Renal cortex interstitium (tissue), 11 donors: ENCODE data around the gene C16orf78. TPM values are rescaled to one million over a fixed set of nuclear protein-coding genes. Genes with fewer than 3 reads are reported as not detected.

ENCODE experiments used
- DNase-seq, 11 donors: peaks; one replicate each; pipeline ENCODE4 v3.0.0-alpha.2; 2013; ENCODE audit warnings: low read depth in 9 of 11, low spot score in 4 of 11; ENCODE audit errors: extremely low read depth in 1 of 11
- polyA plus RNA-seq, 3 donors: library from polyadenylated mRNA; unstranded; fragments of 120-200 nt; gene quantifications; one replicate each; pipeline ENCODE4 v1.2.1, GENCODE V29; 2013; ENCODE audit not compliant: insufficient read length in 3 of 3

Gene C16orf78
- polyA plus RNA-seq, 3 donors = not detected

DNA sequence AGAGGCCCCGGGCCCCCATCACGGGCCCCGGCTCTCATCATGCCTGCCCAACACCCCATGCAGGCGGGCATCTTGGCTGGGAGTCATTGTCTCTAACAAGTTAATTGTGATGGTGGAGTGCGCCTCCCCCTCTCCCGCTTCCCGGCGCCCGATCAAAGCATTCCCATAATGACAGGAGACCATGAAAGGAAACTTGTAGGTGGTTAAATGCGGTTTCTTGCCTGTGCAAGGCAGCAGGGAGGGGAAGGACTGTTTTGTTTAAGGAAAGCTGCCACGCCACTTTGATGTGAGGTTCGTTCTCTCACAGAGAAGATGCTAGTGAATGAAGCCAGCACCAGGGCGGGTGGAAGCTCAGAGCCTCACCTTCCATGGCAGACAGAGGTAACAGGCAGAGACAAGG lies 45.4 kb downstream of the C16orf78 start:
- DNase-seq = peak in 4 of 11 donors; percentile 43 to 52 (median 50)

DNA sequence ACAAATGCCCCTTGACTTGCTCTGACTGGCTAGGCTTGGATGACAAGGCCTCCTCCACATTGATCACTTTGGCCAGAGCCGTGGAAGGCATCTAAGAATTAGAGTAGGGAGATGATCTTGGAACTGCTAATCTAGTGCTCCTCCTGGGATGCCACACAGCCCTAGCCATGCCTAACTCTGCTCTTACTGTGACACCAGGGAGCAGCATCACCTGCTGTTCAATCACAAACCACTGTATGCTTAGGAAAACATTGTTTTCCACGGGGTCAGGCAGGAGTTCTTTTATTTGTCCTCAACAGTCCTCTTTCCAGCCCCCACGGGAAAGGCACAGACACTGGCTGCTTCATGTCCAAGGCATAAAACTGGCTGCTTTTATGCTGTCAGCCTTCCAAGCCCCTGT lies 46.3 kb downstream of the C16orf78 start:
- no peak for DNase-seq

DNA sequence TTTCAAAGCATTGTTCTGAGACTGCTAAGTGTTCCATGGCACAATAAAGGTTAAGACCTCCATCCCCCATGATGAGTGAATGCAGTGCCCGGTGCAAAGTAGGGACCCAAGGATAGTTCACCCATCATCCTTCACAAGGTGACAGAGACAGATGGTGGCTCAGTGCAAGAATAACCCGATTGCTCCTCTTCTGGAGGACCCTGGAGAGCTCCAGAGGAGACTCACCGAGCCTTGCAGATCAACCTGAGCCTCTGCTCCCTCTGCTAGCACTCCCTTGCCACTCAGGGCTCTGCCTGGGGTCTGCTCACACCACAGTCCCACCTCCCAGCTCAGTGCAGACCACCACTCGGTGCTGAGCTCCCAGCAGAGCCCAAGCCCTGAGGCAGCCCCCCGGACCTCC lies 49.3 kb downstream of the C16orf78 start:
- no peak for DNase-seq

DNA sequence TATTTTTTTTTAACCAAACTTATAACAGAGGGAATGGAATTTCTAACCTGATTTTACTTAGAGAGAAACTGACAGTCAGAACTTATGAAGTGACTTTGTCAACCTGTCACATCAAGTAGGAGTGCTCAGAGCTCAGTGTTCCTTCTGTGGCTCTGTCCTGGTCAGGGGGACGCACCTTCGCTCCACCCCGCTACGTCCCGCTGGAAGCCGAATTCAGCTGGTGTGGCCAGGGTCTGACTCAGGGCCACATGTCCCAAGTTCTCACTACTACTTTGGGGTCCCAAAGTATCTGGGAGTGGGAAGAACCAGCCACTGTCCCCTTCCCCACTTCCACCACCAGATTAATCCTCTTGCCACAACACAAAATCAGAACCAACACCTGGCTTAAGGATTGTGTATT lies 51.4 kb downstream of the C16orf78 start:
- DNase-seq = no peak

DNA sequence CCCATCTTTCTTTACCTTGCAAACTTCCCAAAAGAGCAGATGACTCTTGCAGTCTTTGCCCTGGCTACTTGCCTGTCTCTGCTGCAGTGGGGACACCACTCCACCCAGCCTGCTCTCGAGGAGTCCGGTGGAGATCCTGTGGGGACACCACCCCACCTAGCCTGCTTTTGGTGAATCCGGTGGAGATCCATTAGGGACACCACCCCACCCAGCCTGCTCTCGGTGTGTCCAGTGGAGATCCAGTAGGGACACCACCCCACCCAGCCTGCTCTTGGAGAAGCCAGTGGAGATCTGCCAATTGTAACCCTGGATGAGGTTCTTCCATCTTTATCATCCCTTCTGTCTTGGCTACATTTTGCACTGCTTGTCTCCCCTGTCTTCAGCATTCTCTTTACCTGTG lies 54.2 kb downstream of the C16orf78 start:
- no peak for DNase-seq

DNA sequence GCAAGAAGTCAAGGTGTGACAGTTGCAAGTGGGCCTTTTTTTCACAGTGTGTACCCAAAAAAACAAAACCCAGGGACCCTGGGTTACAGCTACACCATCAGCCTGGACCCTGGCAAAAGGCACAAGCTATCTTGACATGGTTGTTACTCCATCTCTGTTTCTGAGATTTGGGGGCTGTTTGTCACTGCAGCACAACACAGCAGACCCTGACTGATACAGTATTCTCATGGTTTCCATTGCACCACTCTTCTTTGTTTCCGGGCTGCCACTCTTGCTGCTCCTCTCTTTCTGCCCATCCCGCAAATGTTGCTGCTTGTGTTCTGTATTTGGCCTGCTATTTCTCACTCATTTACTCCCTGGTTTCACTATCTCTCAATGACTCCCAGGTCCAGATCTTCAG lies 55.2 kb downstream of the C16orf78 start:
- DNase-seq = no peak

DNA sequence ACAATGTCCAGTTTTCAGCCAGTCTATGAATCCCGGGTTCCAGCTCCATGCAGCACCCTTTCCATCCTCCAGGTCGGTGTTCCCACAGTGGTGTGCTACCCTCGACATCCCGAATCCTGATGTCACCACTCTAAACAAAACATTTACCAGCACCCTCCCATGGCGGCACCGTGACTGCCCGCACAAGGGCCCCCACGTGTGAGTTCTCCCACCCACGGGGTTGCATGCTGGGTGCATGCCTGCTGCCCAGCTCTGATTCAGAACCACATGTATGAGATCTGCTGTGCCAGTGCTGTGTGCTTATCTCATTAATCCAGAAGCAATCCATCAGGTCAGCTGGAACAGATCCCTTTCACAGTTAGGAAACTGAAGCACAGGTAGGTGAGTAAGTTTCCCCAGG lies 57.4 kb downstream of the C16orf78 start:
- no peak for DNase-seq

DNA sequence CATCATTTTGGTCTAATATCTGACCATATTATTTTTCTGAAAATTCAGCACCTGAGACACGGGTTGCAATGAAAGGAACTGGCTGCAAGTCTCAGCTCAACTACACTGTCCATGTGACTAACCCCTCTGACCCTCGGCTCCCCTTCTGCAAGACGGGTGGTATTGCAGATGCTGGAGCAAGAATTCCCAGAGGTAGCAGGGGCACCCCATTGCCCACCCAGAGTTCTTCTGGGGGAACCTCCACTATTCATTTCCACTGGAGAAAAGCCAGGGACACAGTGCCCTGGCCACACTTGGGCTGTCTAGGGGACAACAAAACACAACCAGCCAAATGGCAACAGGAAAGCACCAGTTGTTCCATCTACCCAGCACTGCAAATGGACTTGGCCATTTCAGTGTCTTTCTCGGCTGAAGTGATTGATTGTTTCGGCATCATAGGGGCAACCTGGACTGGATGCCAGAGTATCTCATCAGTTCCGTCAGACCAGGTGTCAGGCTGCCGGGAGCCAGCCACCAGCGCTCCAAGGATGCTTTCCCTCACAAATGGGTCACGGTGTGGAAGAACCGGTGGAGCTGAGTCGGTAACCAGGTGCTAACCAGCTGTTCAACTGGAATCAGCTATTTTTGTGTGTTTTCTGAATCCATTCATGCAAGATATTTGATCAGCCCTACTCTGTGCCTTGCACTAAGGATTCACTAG lies 58.1 kb downstream of the C16orf78 start:
- no peak for DNase-seq

DNA sequence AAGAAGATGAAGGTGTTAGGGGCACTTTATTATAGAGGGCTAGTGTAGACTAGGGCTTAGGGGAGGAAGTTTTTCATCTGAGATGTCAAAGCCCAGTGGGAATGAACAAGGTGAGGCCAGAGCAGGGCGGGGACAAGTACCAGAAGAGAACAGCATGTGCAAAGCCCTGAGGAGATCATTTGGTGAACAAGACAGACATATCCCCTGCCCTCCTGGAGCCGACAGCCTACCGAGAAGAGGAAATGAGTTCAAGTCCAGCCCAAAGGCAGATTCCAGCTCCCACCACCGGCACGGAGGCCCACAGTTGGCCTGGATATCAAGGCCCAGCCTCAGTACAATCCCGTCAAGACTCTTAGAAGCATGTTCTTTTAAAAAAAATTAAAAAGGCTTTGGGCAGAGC lies 61.1 kb downstream of the C16orf78 start:
- DNase-seq = no peak

DNA sequence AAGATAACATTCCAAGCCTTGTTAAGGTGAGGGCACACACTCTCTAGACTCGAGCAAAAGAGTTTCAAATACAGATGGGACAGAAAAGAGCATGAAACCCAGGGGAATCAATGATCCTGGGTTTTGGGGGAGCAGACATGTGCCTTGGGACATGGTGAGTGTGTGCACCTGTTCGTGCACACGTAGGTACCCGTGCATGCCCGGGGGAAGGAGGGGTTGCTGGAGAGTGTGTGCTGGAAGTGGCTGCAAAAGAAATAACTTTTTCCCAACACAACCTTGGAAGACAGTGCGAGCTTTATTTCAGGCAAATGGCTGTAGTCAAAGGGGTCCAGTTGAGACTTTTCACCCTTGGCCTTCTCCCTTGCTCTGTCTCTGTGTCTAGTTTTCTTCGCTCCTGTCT lies 62.6 kb downstream of the C16orf78 start:
- DNase-seq = no peak

DNA sequence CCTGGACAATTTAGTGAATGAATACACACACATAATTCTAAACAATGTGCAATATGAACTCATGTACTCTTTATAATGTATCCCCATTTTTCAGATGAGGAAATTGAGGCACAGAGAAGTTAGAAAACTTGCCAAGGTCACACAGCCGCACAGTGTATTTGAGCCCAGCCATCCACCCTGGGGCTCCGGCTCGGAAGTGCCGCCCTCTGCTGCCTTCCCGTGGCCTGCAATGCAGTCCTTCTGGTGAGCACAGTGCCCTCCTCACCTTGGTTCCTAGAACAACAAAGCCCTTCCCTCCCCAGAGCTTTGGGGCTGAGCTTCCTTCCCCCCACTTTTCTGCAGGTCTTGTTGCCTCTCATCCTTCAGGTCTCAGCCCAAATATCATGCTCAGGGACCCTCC lies 63.7 kb downstream of the C16orf78 start:
- DNase-seq = no peak

DNA sequence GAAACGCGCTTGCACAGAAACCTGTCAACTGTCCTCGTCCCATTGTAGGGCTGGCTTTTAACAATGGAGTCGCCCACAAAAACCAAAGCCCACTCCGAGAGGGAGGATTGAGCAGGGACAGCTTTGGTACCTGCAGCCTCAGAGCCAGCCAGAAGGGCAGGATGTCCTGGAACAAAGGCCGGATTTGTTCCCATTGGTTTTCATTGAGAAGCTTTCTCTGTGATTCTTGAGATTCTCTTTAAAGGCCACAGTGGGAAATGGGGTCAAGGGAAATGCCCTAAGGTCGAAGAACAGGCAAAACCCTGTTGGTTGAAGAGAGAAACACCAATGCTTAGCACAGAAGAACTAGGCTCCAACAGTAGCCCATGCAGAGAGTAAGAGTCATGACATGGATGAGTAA lies 65.4 kb downstream of the C16orf78 start:
- no peak for DNase-seq

DNA sequence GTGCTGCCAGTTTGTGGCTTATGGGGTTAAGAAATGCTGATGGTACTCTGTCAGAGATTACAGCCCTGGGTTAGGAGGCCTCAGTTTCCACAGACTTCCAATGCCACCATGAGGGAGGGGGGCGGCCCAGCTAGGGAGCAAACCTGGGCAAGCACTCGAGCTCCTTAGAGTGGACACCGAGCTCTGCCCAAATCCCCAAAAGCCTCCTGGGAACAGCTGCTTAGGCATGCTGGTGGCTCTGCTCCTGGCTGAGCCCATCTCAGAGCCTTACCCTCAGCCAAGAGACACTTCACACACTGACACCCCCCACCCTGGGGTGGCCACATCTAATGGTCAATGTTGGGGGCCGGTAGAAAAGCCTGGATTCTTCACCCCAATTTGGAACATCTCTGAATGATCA lies 66.1 kb downstream of the C16orf78 start:
- no peak for DNase-seq

DNA sequence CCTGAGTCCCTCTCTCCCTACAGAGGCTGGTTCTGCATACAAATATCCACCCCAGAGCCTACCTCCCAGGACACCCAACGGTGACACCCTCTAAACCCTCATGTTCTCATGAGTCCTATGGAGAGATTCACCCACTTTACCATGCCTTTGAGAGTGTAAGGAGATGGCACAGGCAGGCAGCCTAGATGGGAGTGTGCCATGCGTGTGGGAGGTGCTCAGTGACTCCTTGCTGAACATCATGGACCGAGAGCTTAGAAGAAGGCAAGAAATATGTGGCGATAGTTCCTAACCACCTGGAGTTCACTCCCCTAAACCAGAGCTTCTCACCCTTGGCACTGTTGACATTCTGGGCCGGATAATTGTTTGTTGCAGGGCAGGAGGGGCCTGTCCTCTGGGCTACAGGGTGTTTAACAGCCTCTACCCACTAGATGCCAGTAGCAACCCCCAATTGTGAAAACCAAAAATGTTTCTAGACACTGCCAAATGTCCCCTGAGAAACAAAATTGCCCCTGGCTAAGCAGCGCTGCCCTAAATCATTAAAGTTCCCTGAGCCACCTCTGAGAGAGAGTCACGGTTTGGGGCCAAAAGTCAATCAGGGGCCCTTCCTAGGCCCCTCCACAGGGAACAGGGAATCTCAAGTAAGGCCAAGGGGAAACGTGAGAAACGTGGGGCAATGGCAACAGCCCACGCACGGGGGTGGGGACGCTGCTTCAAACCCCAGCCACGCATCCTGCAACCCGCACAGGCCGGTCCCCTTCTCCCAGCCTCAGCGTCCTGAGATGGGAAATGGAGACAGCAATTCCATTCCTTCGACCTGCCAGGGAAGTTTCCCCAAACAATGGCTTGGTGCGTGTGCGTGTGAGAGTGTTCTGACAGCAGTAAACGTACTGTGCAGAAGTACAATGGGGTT lies 66.8 kb downstream of the C16orf78 start:
- DNase-seq = no peak

DNA sequence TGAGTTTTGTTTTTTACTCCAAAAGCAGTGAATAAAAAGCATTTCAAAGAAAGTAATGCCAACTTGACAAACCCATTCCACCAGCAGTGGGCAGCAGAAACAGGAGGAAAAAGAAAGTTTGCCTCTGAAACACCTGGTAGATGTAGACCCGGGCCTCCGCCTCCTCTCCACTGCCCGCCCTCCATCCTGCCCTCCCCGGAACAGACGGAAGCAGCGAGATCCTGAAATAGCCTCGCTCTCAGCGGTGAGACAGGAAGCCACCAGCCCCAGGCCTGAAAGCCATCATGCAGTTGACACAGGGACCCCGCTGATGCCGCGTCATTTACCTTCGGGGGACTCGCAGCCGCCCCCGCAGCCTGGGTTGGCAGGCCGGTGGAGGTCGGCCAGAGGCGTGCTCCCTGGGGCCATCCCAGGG lies 67.8 kb downstream of the C16orf78 start:
- DNase-seq = peak in 7 of 11 donors; percentile 38 to 73 (median 51)

DNA sequence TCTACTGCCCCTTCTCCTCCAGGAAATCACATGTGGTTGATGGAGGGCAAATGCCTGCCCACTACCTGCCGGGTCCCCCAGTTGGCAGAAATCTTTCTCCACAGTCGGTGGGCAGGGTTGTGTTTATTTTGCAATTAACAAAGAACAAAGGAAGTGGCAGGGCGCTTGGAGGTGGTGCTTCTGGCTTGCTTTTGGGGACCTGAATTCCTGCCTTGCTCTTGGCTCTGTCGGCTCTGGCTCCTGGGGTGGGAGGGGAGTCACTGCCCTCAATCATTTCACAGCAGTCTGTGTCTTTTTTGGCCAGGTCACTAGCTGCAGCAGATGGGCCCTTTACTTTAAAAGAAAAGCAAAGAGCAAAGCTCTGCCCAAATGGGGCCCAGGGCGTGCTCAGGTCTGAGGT lies 69.2 kb downstream of the C16orf78 start:
- DNase-seq = no peak

DNA sequence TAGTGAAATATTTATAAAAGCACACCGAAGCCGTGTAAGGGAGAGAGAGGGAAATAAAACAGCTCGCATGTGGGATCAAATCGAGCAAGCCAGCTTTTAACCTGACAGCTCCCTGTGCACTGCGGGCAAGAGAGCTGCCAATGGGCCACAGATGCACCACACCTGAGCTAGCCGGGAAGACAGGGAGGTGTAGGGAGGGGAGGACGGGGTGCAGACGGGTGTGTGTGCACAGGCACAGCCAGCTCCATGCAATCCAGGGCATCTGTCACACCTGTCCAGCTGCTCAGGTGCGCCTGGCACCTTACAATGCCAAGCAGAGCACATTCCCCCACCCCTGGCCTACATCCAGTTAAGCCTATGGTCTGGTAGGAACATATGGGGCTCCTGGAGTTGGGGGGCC lies 70.0 kb downstream of the C16orf78 start:
- no peak for DNase-seq

DNA sequence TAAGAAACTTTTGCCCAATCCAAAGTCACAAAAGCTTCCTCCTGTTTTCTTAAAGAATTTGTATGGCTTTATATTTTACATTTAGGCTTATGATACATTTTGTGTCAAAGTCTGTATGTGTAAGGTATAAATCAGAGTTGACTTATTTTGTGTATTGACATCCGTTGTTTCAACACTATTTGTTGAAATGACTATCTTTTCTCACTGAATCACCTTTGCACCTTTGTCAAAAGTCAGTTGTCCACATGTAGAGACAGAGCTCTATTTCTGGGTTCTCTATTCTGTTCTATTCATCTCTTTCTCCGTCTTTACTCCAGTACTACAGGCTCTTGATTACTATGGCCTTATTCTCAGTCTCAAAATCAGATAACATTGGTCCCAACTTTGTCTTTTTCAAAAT lies 73.2 kb downstream of the C16orf78 start:
- no peak for DNase-seq
